Heart left ventricle (tissue), 13 donors: ENCODE data around the gene LARP4.

Source experiments
- POLR2A ChIP-seq, 2 donors: fragments of 450-650 bp; IDR thresholded peaks; one replicate each; pipeline ENCODE4 v1.6.1; 2017; ENCODE audit warnings: antibody characterized with exemption in 2 of 2, mild to moderate bottlenecking in 2 of 2, moderate library complexity in 2 of 2
- TF ChIP-seq, protein P1 (sequence below), 12 donors: fragments of 200-600 bp; sonication (generic) in 4 of 12; IDR thresholded peaks; one replicate each; pipeline versions ENCODE4 v1.5.0 to v1.8.0; 2018 to 2022; ENCODE audit warnings: antibody characterized with exemption in 12 of 12, mild to moderate bottlenecking in 5 of 12
- donor health status: ischemic (EF 13 %, LVEDD 7.1; RV severe dilation, severe dysfunction).
- donor health status: DM: no; HTN: yes; CAD: no.
- donor health status: DM: no; HTN: no; CAD: no.
- donor health status: ischemic (EF 25% LVEDD 6.9; RV normal size, moderate dysfunction).
- donor health status: ischemic (EF 25% LVEDD 5.7; RV mildly dilated, moderate dysfunction).
- donor health status: ischemic (EF 35%, LVEDD 5.7; RV mildly dilated, moderate dysfunction).
- donor health status: nonischemic (EF 11% LVEDD 7.7; RV severe dilation, severe dysfunction).
- donor health status: DM: yes; HTN: yes; CAD: no.
- donor health status: PGD.
- donor health status: ischemic (EF 29% LVEDD 5.4; RV normal size, mild dysfunction).
- donor health status: nonischemic (EF 23%, LVEDD 6.1; RV moderate dilation, normal function).

- TF ChIP-seq, protein P1, sequence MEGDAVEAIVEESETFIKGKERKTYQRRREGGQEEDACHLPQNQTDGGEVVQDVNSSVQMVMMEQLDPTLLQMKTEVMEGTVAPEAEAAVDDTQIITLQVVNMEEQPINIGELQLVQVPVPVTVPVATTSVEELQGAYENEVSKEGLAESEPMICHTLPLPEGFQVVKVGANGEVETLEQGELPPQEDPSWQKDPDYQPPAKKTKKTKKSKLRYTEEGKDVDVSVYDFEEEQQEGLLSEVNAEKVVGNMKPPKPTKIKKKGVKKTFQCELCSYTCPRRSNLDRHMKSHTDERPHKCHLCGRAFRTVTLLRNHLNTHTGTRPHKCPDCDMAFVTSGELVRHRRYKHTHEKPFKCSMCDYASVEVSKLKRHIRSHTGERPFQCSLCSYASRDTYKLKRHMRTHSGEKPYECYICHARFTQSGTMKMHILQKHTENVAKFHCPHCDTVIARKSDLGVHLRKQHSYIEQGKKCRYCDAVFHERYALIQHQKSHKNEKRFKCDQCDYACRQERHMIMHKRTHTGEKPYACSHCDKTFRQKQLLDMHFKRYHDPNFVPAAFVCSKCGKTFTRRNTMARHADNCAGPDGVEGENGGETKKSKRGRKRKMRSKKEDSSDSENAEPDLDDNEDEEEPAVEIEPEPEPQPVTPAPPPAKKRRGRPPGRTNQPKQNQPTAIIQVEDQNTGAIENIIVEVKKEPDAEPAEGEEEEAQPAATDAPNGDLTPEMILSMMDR (IDR thresholded peaks at IDR 0.05), result no peak
- no peak for TF ChIP-seq POLR2A (IDR thresholded peaks at IDR 0.05)
These were observed 108.4 kb downstream of the LARP4 start for GRCh38 chr12:50508970-50509663.
